Kidney tubule cell (primary cell): Measurements from ENCODE around the gene DLST.
"Not testable (repeated sequence)": the region's sequence is repeated elsewhere in the genome, so short reads cannot be mapped to it uniquely, and the experiment has no call there.

Source experiments
- DNase-seq: peaks from one replicate; pipeline ENCODE4 v3.0.0-alpha.2; 2018; ENCODE audit warnings: low spot score

The DLST gene

GRCh38 chr14:74917646-74918081 is 35.9 kb downstream of the DLST start:
- no peak for DNase-seq

GRCh38 chr14:74918380-74918779 is 36.7 kb downstream of the DLST start:
- no peak for DNase-seq

GRCh38 chr14:74919421-74920165 is 37.9 kb downstream of the DLST start:
- peak; percentile 16 for DNase-seq

- no peak for DNase-seq
These were observed 38.6 kb downstream of the DLST start for GRCh38 chr14:74920281-74920680.

- no peak for DNase-seq
These were observed 39.4 kb downstream of the DLST start for GRCh38 chr14:74921053-74921620.

GRCh38 chr14:74921987-74922751 is 40.5 kb downstream of the DLST start:
- no peak for DNase-seq

- peak; percentile 86 for DNase-seq
These were observed 41.2 kb downstream of the DLST start, which contains the start of gene RPS6KL1 for GRCh38 chr14:74922752-74923401. TSS of gene RPS6KL1 (minus strand) at chr14:74923260. CDS start at chr14:74921541, 1,719 bp downstream.

GRCh38 chr14:74924061-74924460 is 42.3 kb downstream of the DLST start:
- DNase-seq = no peak

- no peak for DNase-seq
These were observed 45.5 kb downstream of the DLST start for GRCh38 chr14:74927225-74927624.

- no peak for DNase-seq
These were observed 47.5 kb downstream of the DLST start for GRCh38 chr14:74929242-74929641.

GRCh38 chr14:74931744-74932143 is 50.0 kb downstream of the DLST start:
- DNase-seq = not testable (repeated sequence)

- DNase-seq = no peak
These were observed 50.7 kb downstream of the DLST start for GRCh38 chr14:74932401-74932901.

GRCh38 chr14:74932936-74933335 is 51.2 kb downstream of the DLST start:
- DNase-seq = not testable (repeated sequence)

- DNase-seq = no peak
These were observed 52.3 kb downstream of the DLST start for GRCh38 chr14:74934041-74934440.

GRCh38 chr14:74934476-74935359 is 53.0 kb downstream of the DLST start:
- no peak for DNase-seq

- no peak for DNase-seq
These were observed 53.6 kb downstream of the DLST start for GRCh38 chr14:74935360-74935680.

GRCh38 chr14:74936151-74936550 is 54.4 kb downstream of the DLST start:
- no peak for DNase-seq

- DNase-seq = no peak
These were observed 55.0 kb downstream of the DLST start for GRCh38 chr14:74936731-74937130.

- DNase-seq = no peak
These were observed 55.5 kb downstream of the DLST start for GRCh38 chr14:74937171-74937570.

GRCh38 chr14:74938531-74939495 is 57.1 kb downstream of the DLST start:
- no peak for DNase-seq
